ENCODE results near the gene C12orf54. TPM values are rescaled to one million over a fixed set of nuclear protein-coding genes. Genes with fewer than 3 reads are reported as not detected.

C12orf54 gene
- total and polyA plus RNA-seq, 10 of the 15 experiments (the other 5 are each of a cell fraction or from before 2014, with no cell fraction given) = 0.79 to 7.8 (median 4.2) TPM

GRCh38 chr12:48454667-48455066, 27.6 kb upstream of the C12orf54 start:
- in situ Hi-C loops (cut with MboI) (no loop called here), intact Hi-C loops (cut with micrococcal nuclease; ENCODE audit: unreplicated experiment) (loop anchor here (5.0 to 10.0 kb wide), 2 partner anchors 73 to 160 kb away; partner anchors contain the start of gene OR8S1)
- CTCF ChIA-PET = no interaction called here
- Histone ChIP-seq H4K20me1 (ENCODE audit: control insufficient read depth, insufficient read depth) (no peaks in the 10 kb centered on the region), H3K79me2 (ENCODE audit: control insufficient read depth, insufficient read depth, low read length) (no peaks in the 10 kb centered on the region), H3K4me1 (ENCODE audit: control insufficient read depth, insufficient read depth, low read length) (no peaks in the 10 kb centered on the region), H3K27me3 (replicated peaks in 1 of 2; ENCODE audit: control insufficient read depth in 2 of 2, insufficient read depth in 2 of 2, low read length in 1 of 2) (no peaks in the 10 kb centered on the region), H3K4me3 (no peak overlapping the region), H3K9me3 (replicated peaks; ENCODE audit: control insufficient read depth, insufficient read depth, low read length) (peaks cover 2% of the 10 kb centered on the region; the same call in 2 of the 3 replicates), H3K4me2 (ENCODE audit: control insufficient read depth, insufficient read depth) (no peak overlapping the region), H2AFZ (ENCODE audit: control insufficient read depth, low read depth, low read length) (no peak overlapping the region), H3K36me3 (ENCODE audit: control insufficient read depth in 2 of 2, insufficient read depth in 2 of 2, low read length in 1 of 2) (no peaks in the 10 kb centered on the region), H3K27ac (ENCODE audit: control insufficient read depth, insufficient read depth) (no peak overlapping the region), H3K9ac (ENCODE audit: control insufficient read depth, insufficient read depth, low read length) (no peak overlapping the region)
- POLR2A ChIA-PET = no interaction called here
- no TSS peak for BruUV-seq (replicated peaks)
- DNase-seq (ENCODE audit: low read depth, low spot score) (no peak), ATAC-seq (no peak), FAIRE-seq (no peak)
- WGBS (ENCODE audit: insufficient coverage, insufficient replicate concordance, low lambda C conversion rate, missing lambda C conversion rate) = 21% methylated on average over 1 of the region's 1 CpG
- SMC1A ChIA-PET (ENCODE audit: uncharacterized antibody, unreplicated experiment) = interaction anchor here (1.7 to 1.8 kb wide), 2 partner anchors 87 to 163 kb away, joined by 4 to 6 read pairs; no protein-coding TSS in a partner anchor
- RAD21 ChIA-PET (ENCODE audit: unreplicated experiment) = no interaction called here
- no peak for TF ChIP-seq HDGF (IDR thresholded peaks at IDR 0.05)
- TF ChIP-seq SMC3 (IDR thresholded peaks at IDR 0.05; ENCODE audit: borderline replicate concordance, low read length) = peak; percentile 6; the same call in 1 of the 2 replicates
- TF ChIP-seq, protein P1, sequence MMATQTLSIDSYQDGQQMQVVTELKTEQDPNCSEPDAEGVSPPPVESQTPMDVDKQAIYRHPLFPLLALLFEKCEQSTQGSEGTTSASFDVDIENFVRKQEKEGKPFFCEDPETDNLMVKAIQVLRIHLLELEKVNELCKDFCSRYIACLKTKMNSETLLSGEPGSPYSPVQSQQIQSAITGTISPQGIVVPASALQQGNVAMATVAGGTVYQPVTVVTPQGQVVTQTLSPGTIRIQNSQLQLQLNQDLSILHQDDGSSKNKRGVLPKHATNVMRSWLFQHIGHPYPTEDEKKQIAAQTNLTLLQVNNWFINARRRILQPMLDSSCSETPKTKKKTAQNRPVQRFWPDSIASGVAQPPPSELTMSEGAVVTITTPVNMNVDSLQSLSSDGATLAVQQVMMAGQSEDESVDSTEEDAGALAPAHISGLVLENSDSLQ (IDR thresholded peaks at IDR 0.05) = no peak
- TF ChIP-seq, protein P2, sequence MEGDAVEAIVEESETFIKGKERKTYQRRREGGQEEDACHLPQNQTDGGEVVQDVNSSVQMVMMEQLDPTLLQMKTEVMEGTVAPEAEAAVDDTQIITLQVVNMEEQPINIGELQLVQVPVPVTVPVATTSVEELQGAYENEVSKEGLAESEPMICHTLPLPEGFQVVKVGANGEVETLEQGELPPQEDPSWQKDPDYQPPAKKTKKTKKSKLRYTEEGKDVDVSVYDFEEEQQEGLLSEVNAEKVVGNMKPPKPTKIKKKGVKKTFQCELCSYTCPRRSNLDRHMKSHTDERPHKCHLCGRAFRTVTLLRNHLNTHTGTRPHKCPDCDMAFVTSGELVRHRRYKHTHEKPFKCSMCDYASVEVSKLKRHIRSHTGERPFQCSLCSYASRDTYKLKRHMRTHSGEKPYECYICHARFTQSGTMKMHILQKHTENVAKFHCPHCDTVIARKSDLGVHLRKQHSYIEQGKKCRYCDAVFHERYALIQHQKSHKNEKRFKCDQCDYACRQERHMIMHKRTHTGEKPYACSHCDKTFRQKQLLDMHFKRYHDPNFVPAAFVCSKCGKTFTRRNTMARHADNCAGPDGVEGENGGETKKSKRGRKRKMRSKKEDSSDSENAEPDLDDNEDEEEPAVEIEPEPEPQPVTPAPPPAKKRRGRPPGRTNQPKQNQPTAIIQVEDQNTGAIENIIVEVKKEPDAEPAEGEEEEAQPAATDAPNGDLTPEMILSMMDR (IDR thresholded peaks at IDR 0.05 in 2 of 3, conservative IDR thresholded peaks at IDR 0.05 in 1 of 3; ENCODE audit: control insufficient read depth in 2 of 3, extremely low read depth in 1 of 3, insufficient read depth in 1 of 3, low read depth in 3 of 3, low read length in 3 of 3) = peak in 2 of 3 experiments; percentile 13 to 25; a peak in 2 of 6 replicates
- no peak for TF ChIP-seq MXI1 (IDR thresholded peaks at IDR 0.05; ENCODE audit: low read depth, low read length)
- TF ChIP-seq, protein P3, sequence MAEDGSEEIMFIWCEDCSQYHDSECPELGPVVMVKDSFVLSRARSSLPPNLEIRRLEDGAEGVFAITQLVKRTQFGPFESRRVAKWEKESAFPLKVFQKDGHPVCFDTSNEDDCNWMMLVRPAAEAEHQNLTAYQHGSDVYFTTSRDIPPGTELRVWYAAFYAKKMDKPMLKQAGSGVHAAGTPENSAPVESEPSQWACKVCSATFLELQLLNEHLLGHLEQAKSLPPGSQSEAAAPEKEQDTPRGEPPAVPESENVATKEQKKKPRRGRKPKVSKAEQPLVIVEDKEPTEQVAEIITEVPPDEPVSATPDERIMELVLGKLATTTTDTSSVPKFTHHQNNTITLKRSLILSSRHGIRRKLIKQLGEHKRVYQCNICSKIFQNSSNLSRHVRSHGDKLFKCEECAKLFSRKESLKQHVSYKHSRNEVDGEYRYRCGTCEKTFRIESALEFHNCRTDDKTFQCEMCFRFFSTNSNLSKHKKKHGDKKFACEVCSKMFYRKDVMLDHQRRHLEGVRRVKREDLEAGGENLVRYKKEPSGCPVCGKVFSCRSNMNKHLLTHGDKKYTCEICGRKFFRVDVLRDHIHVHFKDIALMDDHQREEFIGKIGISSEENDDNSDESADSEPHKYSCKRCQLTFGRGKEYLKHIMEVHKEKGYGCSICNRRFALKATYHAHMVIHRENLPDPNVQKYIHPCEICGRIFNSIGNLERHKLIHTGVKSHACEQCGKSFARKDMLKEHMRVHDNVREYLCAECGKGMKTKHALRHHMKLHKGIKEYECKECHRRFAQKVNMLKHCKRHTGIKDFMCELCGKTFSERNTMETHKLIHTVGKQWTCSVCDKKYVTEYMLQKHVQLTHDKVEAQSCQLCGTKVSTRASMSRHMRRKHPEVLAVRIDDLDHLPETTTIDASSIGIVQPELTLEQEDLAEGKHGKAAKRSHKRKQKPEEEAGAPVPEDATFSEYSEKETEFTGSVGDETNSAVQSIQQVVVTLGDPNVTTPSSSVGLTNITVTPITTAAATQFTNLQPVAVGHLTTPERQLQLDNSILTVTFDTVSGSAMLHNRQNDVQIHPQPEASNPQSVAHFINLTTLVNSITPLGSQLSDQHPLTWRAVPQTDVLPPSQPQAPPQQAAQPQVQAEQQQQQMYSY (CRISPR knock-in tag; IDR thresholded peaks at IDR 0.05) = no peak
- no peak for TF ChIP-seq BACH1 (IDR thresholded peaks at IDR 0.05; ENCODE audit: borderline replicate concordance)
- TF ChIP-seq ZBED1 (IDR thresholded peaks at IDR 0.05; ENCODE audit: borderline replicate concordance) = no peak
- no peak for TF ChIP-seq ZNF687 (IDR thresholded peaks at IDR 0.05)
- TF ChIP-seq ZZZ3 (IDR thresholded peaks at IDR 0.05; ENCODE audit: control insufficient read depth, insufficient read length, low read depth) = no peak
- no peak for TF ChIP-seq CHD4 (IDR thresholded peaks at IDR 0.05)
- TF ChIP-seq MYC (IDR thresholded peaks at IDR 0.05; ENCODE audit: insufficient read depth, insufficient read length, insufficient replicate concordance, low read length, severe bottlenecking) = no peak
- no peak for TF ChIP-seq ZNF207 (IDR thresholded peaks at IDR 0.05; ENCODE audit: borderline replicate concordance)
